ENCODE results near the gene RPL3. TPM values are rescaled to one million over a fixed set of nuclear protein-coding genes. Genes with fewer than 3 reads are reported as not detected.

RPL3 gene
- total RNA-seq, 1 experiment from 2014 or later: 3,009 TPM

DNA sequence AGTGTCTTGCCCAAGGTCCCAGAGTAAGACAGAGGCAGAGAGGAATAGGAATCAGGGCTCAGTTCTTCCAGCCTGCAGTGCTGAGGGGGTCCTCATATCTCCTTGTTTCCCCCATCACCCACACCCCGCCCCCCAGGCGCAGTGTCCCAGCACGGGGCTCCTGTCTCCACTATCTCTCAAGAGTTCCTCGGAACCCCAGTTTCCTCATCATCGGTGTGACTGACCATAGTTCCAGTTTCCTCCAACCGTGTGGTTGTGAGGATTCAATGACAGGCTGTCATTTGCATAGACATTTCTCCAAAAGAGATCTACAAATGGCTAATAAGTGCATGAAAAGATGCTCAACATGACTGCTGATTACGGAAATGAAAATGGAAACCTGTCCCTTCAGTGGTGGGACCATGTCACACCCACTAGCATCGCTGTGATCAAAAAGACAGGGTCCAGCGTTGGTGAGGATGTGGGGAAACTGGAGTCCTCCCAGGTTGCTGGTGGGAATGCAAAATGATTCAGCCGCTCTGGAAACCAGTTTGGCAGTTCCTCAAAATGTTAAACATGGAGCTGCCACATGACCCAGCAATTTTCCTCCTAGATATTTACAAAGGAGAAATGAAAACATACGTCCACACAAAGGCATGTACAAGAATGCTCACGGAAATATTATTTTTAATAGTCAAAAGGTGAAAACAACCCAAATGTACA lies 42.8 kb downstream of the RPL3 start (continued):
- TF ChIP-seq SMAD4 (CRISPR knock-in tag; IDR thresholded peaks at IDR 0.05): no peak
- TF ChIP-seq, protein P1, sequence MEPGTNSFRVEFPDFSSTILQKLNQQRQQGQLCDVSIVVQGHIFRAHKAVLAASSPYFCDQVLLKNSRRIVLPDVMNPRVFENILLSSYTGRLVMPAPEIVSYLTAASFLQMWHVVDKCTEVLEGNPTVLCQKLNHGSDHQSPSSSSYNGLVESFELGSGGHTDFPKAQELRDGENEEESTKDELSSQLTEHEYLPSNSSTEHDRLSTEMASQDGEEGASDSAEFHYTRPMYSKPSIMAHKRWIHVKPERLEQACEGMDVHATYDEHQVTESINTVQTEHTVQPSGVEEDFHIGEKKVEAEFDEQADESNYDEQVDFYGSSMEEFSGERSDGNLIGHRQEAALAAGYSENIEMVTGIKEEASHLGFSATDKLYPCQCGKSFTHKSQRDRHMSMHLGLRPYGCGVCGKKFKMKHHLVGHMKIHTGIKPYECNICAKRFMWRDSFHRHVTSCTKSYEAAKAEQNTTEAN (CRISPR knock-in tag; IDR thresholded peaks at IDR 0.05): no peak
- TF ChIP-seq, protein P2, sequence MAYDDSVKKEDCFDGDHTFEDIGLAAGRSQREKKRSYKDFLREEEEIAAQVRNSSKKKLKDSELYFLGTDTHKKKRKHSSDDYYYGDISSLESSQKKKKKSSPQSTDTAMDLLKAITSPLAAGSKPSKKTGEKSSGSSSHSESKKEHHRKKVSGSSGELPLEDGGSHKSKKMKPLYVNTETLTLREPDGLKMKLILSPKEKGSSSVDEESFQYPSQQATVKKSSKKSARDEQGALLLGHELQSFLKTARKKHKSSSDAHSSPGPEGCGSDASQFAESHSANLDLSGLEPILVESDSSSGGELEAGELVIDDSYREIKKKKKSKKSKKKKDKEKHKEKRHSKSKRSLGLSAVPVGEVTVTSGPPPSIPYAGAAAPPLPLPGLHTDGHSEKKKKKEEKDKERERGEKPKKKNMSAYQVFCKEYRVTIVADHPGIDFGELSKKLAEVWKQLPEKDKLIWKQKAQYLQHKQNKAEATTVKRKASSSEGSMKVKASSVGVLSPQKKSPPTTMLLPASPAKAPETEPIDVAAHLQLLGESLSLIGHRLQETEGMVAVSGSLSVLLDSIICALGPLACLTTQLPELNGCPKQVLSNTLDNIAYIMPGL (CRISPR knock-in tag; IDR thresholded peaks at IDR 0.05): no peak

GRCh38 chr22:39275814-39276439 lies 43.5 kb downstream of the RPL3 start:
- peak; percentile 51; the same call in 1 of the 2 replicates for TF ChIP-seq ZNF423 (CRISPR knock-in tag; IDR thresholded peaks at IDR 0.05)
- TF ChIP-seq, protein P3, sequence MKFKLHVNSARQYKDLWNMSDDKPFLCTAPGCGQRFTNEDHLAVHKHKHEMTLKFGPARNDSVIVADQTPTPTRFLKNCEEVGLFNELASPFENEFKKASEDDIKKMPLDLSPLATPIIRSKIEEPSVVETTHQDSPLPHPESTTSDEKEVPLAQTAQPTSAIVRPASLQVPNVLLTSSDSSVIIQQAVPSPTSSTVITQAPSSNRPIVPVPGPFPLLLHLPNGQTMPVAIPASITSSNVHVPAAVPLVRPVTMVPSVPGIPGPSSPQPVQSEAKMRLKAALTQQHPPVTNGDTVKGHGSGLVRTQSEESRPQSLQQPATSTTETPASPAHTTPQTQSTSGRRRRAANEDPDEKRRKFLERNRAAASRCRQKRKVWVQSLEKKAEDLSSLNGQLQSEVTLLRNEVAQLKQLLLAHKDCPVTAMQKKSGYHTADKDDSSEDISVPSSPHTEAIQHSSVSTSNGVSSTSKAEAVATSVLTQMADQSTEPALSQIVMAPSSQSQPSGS (CRISPR knock-in tag; IDR thresholded peaks at IDR 0.05; ENCODE audit: borderline replicate concordance, low read depth): no peak
- TF ChIP-seq ERG (CRISPR knock-in tag; IDR thresholded peaks at IDR 0.05): no peak
- TF ChIP-seq PRRX2 (CRISPR knock-in tag; IDR thresholded peaks at IDR 0.05): no peak
- TF ChIP-seq JAZF1 (CRISPR knock-in tag; IDR thresholded peaks at IDR 0.05): no peak
- Mint-ChIP-seq H3K4me3 (no peak overlapping the region), H3K27me3 (ENCODE audit: low read depth) (peaks cover 6% of the 10 kb centered on the region), H3K36me3 (peaks cover 16% of the 10 kb centered on the region), H3K4me1 (peaks cover 22% of the 10 kb centered on the region), H3K27ac (no peak overlapping the region), H3K9me3 (peaks cover 21% of the 10 kb centered on the region)
- DNase-seq (ENCODE audit: low spot score) (no peak), ATAC-seq (no peak)
- ChIA-PET CTCF (no interaction called here), POLR2A (no interaction called here)

- H3K9me3 Mint-ChIP-seq: peaks cover 24% of the 10 kb centered on the region
- CTCF ChIA-PET: interaction anchor here (1.6 kb wide), 1 partner anchor 17 kb away, joined by 4 read pairs; no protein-coding TSS in a partner anchor
- H3K4me3 Mint-ChIP-seq: no peak overlapping the region
- peaks cover 10% of the 10 kb centered on the region for H3K4me1 Mint-ChIP-seq
- peaks cover 18% of the 10 kb centered on the region for H3K36me3 Mint-ChIP-seq
- H3K27ac Mint-ChIP-seq: no peak overlapping the region
- no peak for ATAC-seq
- TF ChIP-seq, protein P4, sequence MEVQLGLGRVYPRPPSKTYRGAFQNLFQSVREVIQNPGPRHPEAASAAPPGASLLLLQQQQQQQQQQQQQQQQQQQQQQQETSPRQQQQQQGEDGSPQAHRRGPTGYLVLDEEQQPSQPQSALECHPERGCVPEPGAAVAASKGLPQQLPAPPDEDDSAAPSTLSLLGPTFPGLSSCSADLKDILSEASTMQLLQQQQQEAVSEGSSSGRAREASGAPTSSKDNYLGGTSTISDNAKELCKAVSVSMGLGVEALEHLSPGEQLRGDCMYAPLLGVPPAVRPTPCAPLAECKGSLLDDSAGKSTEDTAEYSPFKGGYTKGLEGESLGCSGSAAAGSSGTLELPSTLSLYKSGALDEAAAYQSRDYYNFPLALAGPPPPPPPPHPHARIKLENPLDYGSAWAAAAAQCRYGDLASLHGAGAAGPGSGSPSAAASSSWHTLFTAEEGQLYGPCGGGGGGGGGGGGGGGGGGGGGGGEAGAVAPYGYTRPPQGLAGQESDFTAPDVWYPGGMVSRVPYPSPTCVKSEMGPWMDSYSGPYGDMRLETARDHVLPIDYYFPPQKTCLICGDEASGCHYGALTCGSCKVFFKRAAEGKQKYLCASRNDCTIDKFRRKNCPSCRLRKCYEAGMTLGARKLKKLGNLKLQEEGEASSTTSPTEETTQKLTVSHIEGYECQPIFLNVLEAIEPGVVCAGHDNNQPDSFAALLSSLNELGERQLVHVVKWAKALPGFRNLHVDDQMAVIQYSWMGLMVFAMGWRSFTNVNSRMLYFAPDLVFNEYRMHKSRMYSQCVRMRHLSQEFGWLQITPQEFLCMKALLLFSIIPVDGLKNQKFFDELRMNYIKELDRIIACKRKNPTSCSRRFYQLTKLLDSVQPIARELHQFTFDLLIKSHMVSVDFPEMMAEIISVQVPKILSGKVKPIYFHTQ (CRISPR knock-in tag; IDR thresholded peaks at IDR 0.05): no peak
- TF ChIP-seq, protein P5, sequence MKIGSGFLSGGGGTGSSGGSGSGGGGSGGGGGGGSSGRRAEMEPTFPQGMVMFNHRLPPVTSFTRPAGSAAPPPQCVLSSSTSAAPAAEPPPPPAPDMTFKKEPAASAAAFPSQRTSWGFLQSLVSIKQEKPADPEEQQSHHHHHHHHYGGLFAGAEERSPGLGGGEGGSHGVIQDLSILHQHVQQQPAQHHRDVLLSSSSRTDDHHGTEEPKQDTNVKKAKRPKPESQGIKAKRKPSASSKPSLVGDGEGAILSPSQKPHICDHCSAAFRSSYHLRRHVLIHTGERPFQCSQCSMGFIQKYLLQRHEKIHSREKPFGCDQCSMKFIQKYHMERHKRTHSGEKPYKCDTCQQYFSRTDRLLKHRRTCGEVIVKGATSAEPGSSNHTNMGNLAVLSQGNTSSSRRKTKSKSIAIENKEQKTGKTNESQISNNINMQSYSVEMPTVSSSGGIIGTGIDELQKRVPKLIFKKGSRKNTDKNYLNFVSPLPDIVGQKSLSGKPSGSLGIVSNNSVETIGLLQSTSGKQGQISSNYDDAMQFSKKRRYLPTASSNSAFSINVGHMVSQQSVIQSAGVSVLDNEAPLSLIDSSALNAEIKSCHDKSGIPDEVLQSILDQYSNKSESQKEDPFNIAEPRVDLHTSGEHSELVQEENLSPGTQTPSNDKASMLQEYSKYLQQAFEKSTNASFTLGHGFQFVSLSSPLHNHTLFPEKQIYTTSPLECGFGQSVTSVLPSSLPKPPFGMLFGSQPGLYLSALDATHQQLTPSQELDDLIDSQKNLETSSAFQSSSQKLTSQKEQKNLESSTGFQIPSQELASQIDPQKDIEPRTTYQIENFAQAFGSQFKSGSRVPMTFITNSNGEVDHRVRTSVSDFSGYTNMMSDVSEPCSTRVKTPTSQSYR (CRISPR knock-in tag; IDR thresholded peaks at IDR 0.05): no peak
- TF ChIP-seq ZBTB21 (CRISPR knock-in tag; IDR thresholded peaks at IDR 0.05; ENCODE audit: borderline replicate concordance): no peak
- no peak for DNase-seq (ENCODE audit: low spot score)
- peaks cover 6% of the 10 kb centered on the region for H3K27me3 Mint-ChIP-seq (ENCODE audit: low read depth)
- POLR2A ChIA-PET: no interaction called here
Measured at GRCh38 chr22:39273950-39274887, 45.2 kb downstream of the RPL3 start.
